ENCODE results near the gene TRIM8.

TRIM8 gene, protein sequence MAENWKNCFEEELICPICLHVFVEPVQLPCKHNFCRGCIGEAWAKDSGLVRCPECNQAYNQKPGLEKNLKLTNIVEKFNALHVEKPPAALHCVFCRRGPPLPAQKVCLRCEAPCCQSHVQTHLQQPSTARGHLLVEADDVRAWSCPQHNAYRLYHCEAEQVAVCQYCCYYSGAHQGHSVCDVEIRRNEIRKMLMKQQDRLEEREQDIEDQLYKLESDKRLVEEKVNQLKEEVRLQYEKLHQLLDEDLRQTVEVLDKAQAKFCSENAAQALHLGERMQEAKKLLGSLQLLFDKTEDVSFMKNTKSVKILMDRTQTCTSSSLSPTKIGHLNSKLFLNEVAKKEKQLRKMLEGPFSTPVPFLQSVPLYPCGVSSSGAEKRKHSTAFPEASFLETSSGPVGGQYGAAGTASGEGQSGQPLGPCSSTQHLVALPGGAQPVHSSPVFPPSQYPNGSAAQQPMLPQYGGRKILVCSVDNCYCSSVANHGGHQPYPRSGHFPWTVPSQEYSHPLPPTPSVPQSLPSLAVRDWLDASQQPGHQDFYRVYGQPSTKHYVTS

DNA sequence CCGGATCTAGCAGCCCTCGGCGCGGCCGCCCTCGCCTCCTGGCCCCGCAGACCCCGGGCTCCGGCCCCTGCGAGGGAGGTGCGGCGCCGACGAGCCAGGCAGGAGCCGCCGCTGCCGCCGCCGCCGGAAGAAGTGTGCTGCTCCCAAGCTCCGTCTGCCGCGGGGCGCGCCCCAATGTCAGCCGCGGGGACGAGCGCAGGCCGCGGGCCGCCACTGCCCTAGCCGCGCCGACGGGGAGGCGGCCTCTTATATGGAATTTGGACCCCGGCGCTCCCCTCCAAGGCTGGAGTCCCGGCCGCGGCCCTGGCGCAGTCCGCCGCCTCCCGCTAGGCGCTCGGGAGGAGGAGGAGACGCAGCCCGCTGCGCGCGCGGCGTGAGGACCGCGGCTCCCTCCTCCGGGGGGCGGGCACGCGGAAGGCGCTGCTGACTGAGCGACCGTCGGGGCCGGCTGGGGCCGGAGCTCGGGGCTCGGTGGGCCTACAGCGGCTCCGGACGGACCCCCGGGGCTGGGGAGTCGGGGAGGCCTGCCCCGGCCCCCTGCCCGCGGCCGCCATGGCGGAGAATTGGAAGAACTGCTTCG lies at the start of gene TRIM8:
Gene TRIM8 (plus strand): TSS at position 414 of the 580 bp plus-strand sequence. CDS start 139 bp downstream, at position 553.
- no peak for DNase-seq

DNA sequence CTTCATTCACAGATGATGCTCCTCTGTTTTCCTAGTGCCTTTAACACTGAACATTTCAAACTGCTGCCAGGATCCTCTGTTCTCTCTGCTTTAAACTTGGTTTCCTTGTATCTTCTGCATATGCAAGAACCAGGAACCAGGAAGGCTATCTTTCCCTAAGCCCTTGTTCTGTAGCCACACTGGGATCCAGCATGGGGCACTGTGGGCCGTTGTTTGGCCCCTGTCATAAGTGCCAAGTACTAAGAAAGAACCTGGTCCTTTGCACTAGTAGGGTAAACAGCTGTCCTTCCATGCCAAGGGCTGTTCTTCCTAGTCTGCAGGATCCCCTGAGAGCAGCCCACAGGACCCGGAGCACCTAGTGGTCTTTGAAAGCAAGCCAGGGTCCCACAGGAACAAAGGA lies 49.0 kb upstream of the TRIM8 start:
- DNase-seq = no peak

DNA sequence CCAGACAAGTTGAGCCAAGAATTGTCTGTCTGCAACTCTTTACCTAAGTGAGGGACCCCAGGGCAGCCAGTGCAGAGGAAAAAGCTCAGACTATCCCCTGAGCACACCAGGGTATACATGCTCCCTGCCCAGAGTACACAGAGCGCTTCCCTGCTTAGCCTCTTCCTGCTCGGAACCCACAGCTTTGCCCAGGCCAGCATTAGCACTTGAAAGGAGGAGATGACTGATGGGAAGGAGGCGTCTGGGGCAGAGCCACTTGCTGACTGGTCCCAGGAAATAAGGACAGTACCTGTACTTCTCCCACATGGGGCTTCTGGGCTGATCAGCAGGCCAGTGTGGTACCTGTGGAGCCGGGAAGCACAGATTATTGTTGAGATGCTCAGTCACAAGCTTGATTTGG lies 48.4 kb upstream of the TRIM8 start:
- no peak for DNase-seq

DNA sequence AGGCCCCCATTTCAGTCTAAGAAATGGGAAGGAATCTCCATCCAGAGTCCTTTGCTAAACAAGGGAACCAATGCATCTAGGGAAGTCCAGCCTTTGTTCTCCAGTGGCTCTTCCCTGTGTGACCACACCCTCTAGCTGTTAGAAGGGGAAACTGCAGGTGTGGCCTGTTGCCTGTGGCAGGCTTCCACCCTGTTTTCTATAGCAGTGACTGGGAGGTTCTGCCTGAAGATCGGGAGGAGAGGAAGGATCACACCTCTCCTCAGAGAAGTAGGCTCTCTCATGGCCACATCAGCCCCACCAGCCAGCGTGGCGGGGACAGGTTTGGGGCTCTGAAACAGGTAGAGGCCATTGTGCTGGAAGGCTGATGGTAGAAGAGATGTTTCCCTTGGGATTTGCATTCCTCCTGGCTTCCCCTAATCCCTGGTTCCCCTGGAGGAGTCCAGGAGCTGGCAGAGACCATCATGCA lies 47.7 kb upstream of the TRIM8 start:
- peak; percentile 71 for DNase-seq

DNA sequence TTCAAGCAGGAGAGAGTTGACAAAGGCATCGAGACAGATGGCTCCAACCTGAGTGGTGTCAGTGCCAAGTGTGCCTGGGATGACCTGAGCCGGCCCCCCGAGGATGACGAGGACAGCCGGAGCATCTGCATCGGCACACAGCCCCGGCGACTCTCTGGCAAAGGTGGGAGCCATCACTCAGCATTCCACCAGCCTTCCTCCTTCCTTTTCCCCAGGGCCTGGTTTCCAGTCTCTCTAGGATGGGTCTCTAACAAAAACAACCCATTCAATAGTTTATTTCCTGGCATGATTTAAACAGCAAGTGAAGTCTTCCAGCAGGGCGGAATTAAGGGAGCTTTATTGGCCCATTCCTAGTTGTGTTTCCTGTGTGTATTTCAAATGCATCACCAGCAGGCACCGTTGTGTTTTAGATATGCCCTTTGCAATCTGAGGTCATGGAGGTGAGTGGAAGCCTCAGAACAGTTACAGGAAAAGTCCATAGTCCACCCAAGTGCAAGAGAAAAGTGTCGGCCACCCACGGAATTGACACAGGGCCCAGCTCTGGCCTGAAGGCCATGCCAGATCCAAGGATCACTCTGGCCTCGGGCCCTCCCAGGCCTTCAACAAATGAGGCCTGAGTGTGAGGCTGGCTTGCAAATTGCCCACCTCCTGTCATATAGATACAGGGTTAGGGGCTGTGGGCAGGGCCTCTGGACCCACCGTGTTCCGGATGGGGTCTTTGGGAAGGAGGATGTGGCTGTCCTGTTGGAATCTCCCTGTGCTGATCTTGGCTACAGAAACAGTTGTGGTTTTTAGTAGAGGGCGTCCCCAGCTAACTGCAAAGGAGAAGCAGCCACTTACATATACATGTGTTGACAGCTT lies 46.9 kb upstream of the TRIM8 start:
- peak; percentile 34 for DNase-seq

DNA sequence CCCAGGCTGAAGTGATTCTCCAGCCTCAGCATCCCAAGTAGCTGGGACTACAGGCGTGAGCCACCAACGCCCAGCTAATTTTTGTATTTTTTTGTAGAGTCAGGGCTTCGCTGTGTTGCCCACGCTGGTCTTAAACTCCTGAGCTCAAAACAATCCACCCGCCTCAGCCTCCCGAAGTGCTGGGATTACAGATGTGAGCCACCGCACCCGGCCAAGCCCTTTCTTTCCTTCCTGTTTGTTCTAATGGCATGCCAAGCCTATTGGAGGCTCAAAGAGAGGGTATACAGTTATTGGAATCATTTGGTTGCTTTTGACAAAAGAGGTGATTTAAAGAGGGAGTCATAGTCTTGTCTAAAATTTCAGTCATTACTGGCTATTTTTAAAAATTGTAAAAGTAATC lies 46.0 kb upstream of the TRIM8 start:
- no peak for DNase-seq

DNA sequence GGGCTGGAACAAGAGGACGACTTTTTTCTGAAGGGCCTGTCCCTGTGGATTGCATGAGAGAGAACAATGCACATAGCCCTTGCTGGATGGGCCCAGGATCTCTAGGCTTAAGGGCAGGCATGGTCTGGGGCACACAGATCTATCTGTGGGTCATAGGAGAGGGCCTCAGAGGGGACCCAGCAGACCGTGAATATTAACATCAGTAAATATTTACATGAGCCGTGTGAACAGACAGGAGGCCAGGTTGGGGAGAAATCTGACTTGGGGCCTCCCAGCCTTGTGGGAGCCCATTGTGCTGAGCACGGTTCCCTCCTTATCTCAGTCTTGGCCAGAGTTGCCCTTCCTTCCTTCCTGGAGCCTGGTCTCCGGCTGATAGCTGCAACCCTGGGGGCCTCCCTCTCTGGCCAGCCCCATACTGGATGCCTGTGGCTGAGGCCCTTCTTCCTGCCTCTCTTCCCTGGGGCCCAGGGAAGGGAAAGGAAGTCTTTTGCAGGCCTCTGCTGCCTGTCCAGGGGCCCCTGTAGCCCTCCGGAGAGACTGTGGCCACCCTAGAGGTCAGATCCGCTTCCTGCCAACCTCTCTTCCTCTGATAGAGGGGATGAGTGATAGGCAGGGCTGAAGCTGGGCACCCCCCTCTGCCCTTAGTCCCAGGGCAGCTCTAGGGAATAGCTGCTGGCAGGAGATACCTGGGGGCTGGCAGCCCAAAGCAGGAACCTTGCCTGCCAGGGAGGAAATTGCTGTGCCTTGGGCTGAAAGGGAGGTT lies 44.5 kb upstream of the TRIM8 start:
- peak; percentile 96 for DNase-seq

DNA sequence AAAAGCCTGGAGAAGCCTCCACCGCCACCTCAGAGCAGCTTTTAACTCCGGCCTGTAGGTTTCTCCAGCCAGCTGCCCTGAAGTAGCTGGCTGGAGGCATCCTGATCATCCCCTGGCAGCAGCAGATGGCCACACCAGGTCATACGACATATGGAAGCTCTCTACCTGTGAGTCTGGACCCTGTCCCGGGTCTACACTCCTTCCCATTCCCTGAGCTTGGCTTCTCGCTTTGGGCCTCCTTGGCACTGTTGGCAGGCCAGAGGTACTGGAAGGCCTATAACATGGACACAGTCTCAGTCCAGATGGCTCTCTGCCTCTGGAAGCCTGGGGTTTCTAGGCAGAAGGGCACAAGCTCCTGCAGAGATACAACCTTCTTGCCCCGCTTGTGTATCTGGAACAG lies 43.5 kb upstream of the TRIM8 start:
- no peak for DNase-seq

DNA sequence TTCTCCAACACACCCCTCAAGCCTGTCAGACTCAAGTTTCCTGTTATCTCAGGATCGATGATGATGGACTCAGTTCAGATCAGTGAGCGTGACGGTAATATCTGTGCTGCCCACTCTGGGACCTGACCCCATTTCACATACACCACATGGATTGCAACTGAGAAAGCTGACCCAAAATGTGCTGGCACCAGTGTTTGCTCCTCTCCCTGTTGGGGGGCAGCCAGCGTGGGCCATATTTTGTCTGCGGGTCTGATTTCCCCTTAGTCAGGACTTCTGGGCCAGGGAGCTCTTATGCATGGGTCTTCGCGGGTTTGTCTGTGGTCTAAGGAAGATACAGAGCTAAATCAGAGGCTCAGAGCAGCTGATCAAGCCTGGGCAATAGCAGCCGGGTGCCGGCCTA lies 42.6 kb upstream of the TRIM8 start:
- DNase-seq = no peak

DNA sequence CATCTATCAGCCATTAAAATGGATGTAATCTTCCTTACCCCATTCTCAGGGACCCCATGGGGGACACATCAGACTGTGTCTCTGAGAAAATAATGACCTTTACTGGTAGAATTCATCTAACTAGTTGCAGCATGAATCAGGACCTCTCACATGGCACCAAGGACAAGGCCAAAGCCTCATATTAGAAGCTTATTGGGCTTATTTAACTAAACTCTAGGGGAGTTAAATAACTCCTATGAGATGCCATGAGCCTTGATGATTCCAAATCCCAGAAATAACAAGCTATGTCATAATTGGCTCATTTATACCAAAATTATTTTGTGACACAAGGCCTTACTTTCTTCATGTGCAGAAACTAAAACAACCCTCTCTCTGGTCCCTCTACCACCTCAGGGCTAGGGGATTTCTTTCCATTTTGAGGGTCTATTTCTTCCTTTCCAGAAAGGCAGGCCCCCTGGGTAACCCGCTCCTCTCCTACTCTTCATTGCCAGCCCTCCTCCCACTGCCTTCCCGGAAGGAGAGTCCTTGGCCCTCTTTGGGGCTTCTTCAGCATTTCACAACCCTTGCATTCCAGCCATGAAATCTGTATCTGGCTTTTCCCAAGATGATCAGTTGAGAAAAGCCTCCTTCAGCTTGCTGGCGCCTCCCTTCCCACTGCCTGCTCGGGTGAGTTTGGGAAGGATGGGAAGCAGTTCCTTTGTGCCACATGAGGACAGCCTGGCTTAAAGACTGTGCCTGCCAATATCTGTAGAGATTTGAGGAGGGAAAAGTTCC lies 41.8 kb upstream of the TRIM8 start:
- no peak for DNase-seq

DNA sequence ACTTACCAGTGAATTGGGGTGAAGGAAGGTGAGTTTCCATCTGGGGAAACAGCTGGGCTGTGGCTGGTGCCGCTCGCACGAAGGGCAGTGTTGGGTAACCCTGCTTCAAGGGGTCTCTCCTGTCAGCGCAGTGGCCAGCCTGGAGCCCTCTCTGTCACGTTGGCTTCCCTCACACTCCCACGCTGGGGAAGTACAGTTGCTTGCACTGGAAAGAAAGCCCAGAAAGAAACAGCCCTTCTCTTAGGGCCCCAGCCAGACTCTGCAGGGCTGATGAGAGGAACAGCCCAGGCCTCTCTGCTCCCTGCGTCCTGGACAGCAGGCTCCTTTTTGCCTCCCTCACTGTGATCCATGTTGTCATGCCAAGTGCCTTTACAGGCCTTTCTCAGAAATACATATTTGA lies 40.3 kb upstream of the TRIM8 start:
- DNase-seq = no peak

DNA sequence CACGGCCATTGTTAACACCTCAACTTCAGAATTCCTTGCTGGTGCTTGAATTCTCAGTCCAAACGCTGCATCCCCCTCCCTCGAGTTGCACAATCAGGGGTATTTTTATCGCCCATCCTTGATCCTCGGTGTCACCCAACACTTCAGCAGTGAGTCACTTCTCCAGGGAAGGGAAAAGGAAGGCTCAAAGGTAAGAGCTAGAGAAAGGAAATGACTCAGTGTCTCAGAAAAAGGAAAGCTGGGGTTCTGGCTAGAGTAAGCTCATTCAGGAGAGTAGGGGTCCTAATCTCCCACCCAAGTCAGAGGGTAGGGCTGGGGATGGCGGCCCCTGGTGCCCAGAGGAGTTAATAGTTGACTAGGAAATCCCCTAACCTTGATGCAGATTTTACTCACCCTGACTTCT lies 39.8 kb upstream of the TRIM8 start:
- DNase-seq = no peak

DNA sequence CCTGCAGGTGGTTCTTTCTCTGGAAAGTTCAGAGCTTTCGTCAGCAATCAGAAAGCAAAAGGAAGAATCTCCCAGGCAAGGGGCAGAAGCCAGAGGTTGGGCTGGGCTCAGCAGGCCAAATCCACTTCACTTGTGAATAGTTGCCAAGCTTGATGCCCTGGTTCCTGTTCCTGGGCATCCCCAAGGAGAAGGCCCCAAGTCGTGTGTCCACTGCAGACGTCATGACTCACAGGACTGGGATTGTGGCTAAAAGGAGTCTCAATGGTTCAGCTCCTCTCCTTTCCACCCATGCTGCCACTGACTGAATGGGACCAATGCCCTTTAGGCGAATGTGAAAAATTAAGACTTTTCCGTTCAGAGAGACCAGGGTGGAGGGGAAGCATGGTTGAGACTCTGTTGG lies 38.6 kb upstream of the TRIM8 start:
- no peak for DNase-seq

DNA sequence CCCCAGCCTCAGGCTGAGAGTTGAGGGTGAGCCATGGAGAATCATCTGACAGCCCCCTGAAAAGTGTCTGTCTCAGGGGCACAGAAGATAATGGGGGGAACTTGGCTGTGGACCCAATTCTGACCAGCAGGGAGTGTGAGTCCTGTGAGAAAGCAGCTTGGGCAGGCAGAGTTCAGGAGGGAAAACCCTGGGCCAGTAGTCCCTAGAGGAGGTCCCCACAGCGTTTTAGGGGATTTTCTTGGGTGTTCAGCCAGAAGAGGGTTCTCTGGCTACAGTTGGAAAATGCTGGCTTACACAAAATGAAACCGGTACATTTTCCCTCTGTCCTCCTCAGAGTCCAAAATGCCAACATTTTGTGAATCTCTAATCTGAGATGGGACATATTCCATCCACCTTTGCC lies 35.8 kb upstream of the TRIM8 start:
- no peak for DNase-seq

DNA sequence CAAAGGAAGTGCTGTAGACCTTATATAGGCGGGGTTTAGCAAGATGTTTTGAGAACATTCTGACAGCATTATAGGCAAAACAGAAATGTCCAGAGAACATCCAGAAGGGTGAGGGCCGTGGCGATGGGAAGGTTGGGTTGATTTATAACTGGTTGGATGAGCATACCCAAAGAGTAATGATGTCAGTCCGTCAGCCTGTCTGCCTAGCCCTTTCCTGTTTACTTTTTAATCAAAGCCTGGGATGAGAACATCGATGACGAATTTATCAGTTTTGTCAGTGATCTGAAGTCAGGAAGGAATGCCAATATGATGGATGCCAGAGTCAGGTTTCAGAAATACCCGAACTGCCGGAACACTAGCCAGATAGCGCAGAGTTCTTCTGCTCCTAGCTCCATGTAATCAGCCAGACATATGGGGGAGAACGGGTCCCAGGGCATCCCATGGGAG lies 33.8 kb upstream of the TRIM8 start:
- DNase-seq = no peak

DNA sequence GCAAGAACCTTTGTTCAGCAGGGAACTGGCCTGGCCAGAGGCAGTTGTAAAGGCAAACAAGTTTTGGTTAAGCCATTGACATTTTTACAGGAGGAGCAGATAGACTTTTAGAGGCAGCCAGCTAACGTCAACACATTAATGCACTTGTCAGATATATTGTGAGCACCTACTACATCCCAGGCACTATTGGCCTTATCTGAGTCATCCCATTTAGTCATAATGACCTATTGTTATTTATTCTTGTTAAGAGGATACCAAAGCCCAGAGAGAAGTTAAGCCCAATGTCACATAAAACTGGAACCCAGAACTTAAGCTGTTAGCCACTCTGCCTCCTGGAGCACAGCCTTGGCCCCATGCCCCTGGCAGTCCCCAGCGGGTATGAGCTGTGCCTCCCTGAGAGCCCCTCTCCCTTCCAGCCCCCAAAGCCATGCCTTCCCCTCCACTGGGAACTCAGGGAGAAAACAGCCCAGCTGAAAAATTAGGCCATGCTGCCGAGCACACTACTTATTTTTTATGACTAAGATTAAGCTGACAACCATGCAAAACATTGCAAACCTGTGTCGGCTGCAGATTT lies 32.7 kb upstream of the TRIM8 start:
- no peak for DNase-seq

DNA sequence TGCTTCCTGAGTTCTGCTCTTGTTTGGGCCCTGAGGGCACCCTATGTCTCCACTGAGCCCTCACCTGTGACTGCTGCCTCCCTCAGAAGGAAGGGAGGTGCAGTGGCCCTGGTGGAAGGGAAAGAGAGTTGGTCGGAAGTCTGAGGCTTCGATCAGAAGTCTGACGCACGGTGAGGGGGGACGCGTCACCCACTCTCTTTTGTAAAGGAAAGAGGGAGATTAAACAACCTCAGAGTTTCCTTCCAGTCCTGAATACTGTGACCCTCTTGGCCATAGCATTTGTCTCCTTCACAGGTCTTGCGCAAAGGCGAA lies 31.4 kb upstream of the TRIM8 start:
- DNase-seq = peak; percentile 71

DNA sequence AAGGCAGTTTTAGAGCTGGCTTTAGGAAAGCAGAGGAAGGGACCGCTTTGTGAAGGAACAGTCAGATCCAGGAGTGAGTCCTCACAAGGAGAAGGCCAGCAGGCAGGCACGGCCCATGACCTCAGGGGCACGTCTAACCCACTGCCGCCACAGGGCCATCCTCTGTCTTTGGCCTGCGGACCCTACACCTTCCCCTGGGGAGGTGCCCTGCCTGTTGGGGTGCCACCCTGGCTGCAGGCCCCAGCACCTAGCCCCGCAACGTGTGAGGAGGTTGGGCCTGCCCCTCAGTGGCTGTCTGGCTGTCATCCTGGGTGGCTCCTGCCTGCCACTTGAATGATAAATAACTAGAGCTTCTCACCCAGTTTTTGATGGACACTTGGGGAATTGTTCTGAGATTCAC lies 31.0 kb upstream of the TRIM8 start:
- DNase-seq = no peak

DNA sequence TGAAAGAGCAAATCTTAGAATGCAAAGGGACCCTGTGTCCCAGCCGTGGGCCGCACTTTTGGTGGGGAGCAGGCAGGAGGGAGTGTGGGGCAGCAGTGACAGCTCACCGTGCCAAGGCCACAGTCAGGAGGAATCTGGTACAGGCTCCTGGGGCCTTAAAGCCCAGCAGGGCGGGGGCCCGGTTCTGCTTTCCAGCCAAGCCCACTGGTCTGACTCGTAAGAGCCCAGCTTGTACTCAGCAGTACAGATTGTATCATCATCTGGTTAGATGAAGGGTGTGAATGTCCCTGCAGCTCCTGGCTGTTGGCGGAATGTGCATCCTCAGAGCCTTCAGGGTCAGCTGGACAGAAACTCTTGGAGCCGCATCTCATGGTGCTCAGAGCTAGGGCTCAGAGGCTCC lies 30.5 kb upstream of the TRIM8 start:
- DNase-seq = no peak

DNA sequence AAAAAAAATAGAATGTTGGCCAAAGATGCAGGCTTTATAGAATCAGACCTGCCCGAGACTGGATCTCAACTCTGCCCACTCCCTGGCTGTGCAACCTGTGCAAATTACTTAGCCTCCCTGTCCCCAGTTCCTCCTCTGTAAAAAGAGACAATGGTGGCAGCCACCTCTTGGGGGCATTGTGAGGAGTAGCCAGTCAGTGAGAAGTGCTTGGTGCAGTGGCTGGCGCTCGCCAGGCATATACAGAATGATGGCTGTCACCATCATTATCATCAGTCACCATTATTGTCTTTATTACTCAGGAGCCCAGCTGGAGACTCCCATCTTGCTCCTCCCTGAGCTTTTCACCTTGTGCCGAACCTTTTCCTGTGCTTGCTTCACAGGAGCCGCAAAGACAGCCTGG lies 29.4 kb upstream of the TRIM8 start:
- no peak for DNase-seq

DNA sequence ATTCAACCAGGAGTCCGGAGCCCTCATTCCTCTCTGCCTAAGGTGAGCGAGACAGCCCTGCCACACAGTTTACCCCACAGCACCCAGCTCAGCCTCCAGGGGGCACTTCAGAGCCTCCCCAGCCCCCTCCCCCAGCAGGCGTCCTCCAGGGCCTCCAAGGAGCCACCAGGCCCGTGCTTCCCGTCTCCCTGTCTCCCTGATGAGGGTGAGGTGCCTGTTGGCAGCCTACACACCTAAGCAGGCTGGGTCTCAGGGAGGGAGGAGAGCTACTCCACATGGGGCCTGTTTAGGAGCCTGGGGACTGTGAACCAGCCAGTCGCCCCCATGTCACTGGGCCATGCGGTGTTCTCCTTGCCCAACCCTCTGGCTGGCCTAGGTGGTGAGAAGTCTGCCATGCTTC lies 28.9 kb upstream of the TRIM8 start:
- DNase-seq = no peak

Measured in GDM1 (cell line).